Cortex of kidney (tissue), 1 donor: ENCODE data around the gene MID2.
"Not testable (repeated sequence)": the region's sequence is repeated elsewhere in the genome, so short reads cannot be mapped to it uniquely, and the experiment has no call there.

Experiments used
- DNase-seq: peaks from one replicate; lab custom pipeline; 2025; lab: John Stamatoyannopoulos, UW

MID2 gene, protein sequence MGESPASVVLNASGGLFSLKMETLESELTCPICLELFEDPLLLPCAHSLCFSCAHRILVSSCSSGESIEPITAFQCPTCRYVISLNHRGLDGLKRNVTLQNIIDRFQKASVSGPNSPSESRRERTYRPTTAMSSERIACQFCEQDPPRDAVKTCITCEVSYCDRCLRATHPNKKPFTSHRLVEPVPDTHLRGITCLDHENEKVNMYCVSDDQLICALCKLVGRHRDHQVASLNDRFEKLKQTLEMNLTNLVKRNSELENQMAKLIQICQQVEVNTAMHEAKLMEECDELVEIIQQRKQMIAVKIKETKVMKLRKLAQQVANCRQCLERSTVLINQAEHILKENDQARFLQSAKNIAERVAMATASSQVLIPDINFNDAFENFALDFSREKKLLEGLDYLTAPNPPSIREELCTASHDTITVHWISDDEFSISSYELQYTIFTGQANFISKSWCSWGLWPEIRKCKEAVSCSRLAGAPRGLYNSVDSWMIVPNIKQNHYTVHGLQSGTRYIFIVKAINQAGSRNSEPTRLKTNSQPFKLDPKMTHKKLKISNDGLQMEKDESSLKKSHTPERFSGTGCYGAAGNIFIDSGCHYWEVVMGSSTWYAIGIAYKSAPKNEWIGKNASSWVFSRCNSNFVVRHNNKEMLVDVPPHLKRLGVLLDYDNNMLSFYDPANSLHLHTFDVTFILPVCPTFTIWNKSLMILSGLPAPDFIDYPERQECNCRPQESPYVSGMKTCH

DNA sequence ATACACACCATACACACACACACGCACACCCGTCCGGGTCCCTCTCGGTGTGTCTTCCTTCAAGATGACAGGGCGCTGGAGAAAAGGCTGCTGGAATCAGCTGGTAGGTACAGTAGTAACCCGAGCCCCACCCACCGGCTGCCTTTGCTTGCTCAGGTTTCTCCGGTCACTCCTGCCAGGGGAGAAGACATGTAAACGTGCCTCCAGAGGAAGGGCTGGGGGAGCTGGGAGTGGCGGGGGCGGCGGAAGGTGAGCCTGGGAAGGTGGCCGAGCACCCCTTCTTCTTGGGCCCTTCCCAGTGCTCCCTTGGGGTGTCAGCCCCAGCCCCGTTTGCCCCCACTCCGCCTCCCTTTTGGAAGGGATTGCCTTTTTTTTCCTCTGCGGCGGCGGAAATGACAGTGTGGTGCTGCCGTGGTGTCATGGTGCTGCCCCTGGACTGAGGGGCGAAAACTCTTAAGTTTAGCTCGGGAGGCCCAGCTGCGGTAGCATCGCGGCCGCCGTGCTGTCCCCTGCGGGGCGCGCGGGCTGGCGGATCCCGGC lies at the start of gene MID2:
Gene MID2 (plus strand): TSS at position 169 of the 540 bp plus-strand sequence. CDS start 561 bp downstream, outside the sequence.
- DNase-seq = no peak

DNA sequence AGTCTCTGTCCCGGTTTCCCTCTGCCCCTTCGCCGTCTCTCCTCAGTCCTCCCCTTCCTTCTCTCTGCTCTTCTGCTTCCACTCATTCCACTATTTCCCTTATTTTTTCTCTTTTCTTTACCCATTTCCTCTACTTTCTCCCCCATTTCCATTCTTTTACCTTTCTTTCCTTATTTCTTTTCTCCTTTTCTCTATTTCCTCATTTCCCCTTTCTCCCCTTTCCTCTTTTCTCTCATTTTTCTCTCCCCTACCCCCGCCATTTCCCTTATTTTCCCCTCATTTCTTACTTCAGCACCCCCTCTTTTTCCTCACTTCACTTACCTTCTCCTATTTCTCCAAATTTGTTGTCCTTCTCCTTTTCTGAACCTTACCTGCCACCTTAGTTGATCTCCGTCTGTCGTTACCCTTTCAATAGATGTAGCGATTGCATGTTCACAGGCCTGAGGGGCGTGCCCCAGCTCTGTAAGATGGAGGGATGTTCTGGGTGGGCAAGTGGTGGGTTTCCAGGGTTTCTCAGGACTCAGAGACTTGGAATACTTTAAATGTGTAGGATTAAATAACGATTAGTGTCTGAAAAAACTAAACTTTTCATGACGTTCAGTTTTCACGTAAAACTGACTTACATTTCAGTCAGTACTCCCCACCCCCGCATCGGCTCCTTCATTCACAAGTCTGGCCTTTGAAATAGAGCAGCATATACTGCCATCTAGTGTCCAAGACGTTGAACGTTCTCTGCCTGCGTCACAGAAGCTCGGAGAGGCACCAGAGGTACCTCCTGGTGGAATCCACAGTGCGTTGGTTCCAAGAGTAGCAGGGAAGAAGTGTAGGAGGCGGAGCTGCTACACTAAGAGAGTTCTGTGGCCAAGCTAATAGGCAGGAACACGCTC lies 48.8 kb upstream of the MID2 start:
- no peak for DNase-seq

DNA sequence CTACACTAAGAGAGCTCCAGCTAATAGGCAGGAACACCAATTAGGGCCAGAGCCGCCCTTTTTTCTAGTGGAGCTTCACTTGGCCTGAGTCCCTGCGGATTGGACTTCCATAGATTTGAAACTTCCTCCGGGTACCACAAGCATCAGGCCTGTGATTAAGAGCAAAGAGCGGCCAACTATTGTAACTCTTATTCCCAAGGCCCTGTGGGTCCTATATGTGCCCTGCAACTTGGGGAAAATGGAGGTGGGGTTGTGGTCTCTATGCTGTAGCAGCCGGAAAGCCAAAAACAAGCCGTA lies 48.2 kb upstream of the MID2 start, which contains the start of gene NCBP2L:
Gene NCBP2L (plus strand): TSS at position 198 of the 297 bp plus-strand sequence. CDS start 16,488 bp downstream, outside the sequence.
- no peak for DNase-seq

DNA sequence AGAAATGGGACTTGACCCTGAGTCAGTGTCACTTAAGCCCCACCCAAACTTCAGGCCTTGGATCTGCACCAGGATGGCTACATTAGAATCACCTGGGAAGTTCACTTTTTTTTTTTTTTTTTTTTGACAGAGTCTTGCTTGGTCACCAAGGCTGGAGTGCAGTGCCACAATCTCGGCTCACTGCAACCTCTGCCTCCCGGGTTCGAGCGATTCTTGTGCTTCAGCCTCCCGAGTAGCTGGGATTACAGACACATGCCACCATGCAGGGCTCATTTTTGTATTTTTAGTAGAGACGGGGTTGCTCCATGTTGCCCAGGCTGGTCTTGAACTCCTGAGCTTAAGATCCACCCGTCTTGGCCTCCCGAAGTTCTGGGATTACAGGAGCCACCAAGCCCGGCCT lies 45.1 kb upstream of the MID2 start:
- no peak for DNase-seq

DNA sequence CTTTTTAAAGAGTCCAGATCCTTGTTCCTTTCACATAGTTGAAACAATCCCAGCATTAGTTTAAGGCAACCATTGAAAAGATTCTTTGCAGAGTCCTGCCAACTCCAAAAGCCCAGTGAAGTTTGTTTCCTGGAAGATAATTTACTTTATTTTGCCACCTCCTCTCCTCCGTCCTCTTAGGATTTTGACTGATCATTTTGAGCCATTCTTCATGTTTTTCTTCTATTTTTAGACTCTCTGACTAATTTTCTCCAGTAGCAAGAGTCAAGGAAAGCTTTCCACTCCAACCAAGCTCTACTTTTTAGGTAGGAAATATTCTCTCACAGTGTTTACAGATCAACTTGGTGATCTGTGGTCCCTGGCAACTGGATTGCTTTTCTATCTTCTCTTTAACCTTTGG lies 37.8 kb upstream of the MID2 start:
- DNase-seq = no peak

DNA sequence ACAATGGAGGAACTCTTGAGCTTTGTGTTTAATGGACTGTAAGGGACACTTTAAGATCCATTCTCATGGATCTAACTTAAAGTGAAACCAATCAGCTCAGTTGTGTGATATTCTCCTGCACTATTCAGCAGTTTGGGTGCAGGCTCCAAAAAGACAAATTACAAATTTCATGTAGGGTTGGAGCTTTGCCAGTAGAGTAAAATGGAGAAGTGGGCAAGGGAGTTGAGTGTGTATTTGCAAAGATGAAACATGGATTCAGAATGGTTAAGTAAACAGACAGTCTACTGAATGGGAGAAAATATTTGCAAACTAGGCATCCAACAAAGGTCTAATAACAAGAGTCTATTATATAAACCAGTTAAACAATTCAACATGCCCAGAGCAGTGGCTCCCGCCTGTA lies 21.2 kb upstream of the MID2 start:
- no peak for DNase-seq

DNA sequence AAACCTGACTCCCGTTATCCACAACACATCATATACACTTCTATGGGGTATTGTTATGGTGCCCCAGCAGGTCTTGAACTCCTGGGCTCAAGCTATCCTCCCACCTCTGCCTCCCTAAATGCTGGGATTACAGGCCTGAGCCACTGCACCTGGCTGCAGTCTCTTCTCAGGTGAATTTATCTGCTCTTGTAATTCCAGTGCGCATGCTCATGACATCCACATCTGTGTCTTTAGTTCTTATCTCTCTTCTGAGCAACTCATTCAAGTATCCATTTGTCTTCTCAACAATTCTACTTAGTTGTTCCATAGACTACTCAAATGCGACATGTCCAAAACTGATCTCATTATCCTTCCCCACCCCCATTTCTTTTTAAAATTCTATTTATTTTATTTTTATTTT lies 20.5 kb upstream of the MID2 start:
- no peak for DNase-seq

DNA sequence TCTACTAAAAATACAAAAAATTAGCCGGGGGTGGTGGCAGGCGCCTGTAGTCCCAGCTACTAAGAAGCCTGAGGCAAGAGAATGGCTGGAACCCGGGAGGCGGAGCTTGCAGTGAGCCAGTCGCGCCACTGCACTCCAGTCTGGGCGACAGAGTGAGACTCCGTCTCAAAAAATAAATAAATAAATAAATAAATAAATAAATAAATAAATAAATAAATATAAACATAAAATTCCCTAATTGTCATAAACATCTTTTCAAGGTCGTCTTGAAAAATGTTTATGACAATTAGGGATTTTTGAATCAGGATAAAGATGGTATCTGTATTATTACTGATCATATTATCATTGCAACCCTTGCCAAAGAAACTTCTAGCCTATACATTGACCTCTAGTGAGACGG lies 15.6 kb upstream of the MID2 start:
- not testable (repeated sequence) for DNase-seq

DNA sequence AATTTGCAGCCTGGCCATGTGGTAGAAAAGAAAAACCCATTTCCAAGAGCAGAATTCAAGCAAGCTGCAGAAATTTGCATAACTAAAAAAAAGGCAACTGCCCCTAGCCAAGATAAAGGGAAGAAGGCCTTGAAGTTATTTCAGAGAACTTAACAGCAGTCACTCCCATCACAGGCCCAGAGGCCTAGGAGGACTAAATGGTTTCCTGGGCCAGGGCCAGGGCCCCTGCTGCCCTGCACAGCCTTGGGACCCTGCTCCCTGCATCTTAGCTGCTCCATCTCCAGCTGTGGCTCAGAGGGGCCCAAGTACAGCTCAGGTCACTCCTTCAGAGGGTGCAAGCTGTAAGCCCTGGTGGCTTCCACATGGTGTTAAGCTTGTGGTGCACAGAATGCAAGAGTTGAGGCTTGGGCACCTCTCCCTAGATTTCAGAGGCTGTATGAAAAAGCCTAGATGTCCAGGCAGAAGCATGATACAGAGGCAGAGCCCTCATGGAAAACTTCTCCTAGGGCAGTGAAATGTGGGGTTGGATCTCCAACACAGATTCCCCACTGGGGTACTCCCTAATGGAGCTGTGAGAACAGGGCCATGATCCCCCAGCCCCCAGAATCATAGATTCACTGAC lies 6.7 kb upstream of the MID2 start:
- no peak for DNase-seq

DNA sequence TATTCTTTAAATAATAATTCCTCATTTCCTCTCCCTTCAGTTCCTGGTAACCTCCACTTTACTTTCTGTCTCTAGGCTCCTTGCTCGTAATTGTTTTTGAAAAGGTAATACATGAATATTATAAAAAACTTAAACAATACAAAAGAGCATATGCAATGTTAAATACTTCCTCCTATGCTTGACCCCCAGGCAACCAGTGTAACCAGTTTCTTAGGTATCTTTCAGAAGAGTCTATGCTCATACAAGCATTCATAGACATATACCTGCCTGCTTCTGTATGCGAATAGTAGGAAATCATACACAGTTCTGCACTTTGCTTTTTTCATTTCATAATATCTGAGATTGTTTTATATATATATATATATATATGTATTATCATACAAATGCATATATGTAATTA lies 2.6 kb upstream of the MID2 start:
- DNase-seq = no peak

DNA sequence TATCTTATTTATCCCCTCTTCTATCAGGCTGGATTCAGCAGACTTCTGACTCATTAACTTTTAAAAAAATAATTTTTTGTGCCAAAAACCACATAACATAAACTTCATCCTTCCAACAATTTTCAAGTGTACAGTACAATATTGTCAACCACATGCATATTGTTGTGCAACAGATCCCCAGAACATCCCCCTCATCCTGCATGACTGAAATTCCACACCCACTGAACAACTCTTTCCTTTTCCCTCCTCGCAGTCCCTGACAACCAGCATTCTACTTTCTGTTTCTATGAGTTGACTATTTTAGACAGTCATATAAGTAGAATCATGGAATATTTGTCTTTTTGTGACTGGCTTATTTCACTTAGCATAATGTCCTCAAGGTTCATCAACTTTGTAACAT lies 2.2 kb upstream of the MID2 start:
- DNase-seq = no peak

DNA sequence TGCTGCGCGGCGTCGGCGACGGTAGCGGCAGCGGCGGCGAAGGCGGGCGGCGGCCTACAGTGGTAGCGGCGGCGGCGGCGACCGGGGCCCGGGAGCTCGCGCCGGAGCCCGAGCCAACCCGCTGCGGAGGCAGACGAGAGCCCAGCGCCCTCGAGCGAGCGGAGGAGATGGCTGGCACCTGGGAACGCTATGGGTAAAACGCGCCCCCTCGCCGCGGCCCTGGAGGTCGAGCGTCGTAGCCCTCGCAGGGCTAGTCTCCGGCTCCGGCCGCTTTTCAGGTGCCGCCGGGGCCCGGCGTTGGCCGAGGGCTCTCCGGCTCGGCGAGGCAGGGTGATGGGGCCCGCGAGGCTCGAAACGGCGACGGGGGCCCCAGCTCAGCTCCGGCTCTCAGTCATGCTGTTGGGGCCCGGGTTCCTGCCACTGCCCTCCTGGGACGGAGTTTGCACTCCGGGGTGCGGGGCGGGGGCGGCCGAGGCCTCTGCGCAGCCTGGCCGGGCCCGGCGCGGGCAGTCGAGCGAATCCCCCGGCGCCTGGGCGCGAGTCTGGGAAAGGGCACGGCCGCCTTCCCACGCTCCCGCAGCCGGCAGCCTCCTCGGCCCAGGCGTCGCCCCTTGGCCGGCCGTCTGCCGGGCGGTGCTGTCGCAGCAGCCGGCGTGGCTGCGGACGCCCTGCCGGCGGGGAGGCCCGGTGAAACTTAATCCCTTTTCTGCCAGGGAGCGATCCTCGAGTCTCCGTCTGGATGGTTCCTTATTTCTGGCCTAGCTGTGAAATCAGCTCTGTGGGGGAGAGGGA lies 768 bp downstream of the MID2 start:
- no peak for DNase-seq

DNA sequence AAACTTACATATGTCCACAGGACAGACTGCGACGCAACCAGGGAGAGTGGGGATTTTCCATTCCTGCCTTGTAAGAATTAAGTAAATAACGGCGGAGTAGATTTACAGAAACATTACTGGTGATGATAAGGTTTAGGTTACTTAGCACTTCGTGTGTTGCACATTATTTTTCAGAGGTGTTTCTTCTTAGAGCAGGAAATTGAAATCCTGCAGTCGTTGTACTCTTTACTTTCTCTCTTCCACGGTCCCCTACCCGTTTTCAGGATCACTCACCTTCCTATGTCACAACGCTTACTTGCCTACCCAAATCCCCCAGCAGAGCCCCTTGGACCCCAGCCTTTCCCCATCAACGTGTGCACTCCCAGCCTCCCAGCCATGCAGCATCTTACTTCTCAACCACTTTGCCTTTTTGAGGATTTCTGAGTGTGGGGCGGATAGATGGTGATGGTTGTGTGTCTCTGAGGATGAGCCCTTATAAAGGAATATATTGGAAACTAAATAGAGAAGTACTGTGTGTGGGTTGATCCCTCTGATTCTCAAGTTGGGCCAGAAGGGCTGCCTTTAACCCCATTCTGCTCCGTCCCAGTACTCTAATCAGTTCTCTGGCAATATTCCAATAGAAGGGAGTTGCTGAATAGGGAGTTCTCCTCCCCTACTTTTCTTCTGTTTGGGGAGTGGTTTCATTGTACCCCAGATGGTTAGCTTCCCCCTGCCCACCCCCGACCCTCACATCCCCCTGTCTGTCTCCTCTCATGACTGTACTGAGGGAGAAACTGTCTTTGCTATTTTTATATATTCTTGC lies 1.6 kb downstream of the MID2 start:
- DNase-seq = no peak

DNA sequence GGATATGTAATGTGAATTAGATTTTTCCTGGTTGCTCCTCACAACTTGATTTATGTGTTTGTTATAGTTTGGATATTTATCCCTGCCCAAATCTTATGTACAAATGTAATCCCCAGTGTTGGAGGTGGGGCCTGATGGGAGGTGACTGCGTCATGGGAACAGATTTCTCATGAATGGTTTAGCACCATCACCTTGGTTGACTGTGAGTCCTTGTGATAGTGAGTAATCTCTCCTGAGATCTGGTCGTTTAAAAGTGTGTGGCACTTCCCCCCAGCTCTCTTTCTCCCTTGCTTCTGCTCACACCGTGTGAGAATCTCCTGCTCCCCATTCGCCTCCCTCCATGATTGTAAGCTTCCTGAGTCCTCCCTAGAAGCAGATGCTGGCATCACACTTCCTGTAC lies 2.2 kb downstream of the MID2 start:
- DNase-seq = no peak

DNA sequence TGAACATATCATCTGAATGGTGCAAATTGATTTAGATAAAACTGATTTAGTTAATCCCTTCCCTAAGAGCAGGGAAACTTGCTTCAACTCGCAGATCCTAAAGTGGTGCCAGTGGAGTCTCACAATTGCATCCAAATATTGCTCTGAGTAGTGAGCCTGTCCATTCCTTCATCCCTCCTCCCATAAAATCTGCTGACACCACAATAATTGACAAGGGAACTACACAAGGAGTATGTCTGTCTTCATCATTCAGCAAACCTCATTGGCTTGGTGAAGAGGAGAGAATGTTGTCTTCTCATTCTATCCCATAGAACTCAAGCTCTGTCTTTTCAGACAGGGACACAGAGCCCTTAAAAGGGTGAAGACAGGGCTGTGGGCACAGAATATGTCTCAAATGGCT lies 4.2 kb downstream of the MID2 start:
- no peak for DNase-seq

DNA sequence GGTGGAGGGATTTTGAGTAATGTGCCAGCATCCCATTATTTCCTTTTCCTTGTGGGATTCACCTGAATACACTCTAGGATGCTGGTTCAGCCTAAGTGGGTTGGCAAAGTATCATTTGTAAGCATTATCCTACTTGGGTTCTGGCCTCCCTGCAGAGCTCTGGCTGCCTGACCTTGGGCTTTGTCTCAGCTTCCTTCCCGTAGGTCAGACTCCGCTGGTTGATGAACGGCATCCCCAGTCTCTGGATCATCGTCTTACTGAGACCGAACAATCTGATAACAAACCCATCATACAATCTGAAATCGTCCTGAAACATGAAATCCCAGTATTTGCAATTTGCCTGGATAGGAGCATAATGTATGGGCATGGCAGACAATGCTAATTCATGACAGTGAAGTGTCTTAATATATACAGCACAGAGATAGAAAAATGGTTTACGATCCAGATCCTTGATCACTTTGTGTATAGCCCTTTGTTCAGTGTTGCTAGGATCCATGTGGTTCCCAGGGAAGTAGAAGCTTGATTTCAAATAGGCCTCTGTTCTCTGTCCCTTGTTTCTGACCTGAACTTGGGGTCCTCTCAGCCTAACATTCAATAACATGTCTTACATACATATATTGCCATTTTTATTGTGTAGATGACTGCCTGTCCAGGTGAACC lies 5.5 kb downstream of the MID2 start:
- no peak for DNase-seq

DNA sequence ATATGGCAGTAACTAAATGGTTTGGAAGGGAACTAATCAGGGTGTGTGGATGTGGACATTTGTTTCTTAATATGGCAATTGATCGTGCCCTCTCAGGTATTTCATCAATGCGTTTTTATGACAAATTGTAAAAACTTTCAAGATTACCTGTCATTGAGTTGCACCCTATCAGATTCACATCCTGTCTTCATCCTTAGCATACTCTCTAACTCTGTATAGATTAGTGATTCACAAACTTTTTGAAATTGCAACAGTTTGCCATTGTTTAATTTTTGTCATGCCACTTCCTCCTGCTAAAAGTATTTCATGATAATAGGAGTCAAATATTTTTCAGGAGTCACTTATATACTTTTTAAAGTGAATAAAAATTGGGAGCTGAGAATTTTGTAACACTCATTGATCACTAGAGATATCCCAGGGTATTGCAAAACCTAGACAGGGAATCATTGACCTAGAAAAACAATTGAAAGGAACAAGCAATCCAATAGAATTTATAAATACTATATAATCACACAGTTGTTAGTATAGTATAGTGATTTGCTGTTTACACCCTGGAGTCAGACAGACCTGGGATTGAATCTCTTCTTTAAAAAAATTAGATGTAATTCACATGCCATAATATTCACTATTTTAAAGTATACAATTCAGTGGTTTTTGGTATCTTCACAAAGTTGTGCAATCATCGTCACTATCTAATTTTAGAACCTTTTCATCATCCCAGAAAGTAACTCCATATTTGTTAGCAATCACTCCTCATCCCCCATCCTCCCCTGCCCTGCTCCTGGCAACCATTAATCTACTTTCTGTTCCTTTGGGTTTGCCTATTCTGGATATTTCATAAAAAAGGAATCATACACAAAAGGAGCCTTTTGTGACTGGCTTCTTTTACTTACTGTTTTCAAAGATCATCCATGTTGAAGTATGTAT lies 8.9 kb downstream of the MID2 start:
- no peak for DNase-seq

DNA sequence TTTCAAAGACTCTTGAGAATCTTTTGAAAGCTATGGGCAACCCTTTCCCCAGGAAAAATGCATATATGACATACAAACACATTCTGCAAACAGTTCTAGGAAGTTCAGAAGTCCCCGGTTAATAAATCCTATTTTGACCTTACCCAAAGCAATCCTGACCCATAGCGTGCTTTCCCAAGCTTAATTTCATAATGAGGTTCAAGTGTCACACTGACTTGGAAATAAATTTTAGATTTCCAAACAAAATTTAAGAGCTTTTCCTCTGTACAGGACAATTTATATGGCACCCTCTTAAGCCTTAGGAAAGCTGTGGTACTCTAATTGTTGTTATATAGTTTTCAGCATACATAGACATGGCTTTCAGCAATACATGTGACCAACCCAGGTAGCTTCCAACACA lies 11.3 kb downstream of the MID2 start:
- no peak for DNase-seq

DNA sequence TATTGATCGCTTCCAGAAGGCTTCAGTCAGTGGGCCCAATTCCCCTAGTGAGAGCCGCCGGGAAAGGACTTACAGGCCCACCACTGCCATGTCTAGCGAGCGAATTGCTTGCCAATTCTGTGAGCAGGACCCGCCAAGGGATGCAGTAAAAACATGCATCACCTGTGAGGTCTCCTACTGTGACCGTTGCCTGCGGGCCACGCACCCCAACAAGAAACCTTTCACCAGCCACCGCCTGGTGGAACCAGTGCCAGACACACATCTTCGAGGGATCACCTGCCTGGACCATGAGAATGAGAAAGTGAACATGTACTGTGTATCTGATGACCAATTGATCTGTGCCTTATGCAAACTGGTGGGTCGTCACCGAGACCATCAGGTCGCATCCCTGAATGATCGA lies 15.3 kb downstream of the MID2 start:
- DNase-seq = no peak
